Adipose tissue (tissue), 3 donors: ENCODE measurements around the gene STYXL2. TPM values are rescaled to one million over a fixed set of nuclear protein-coding genes. Genes with fewer than 3 reads are reported as not detected.

Experiments used
- H3K27ac ChIP-seq: one replicate; pipeline ENCODE4 v1.5.1; 2013; ENCODE audit warnings: low read depth, low read length
- WGBS, 3 donors: extraction: QIAGEN DNeasy Blood & Tissue Kit; methylation state at CpG; one replicate each; pipeline ENCODE4 v1.1.7; 2013; 5-methylcytosine and 5-hydroxymethylcytosine counted together
- polyA plus RNA-seq, 3 donors: library from polyadenylated mRNA; stranded (reverse); fragments of 200-250 nt; gene quantifications; one replicate each; pipeline ENCODE4 v1.2.3, GENCODE V29; 2013
- donor health status: healthy with polysubstance abuse.
- donor health status: Bipolar disorder and iron deficiency.
- donor health status: healthy.

Gene STYXL2
- polyA plus RNA-seq, 3 donors: 0.01 to 0.11 (median 0.04) TPM

DNA sequence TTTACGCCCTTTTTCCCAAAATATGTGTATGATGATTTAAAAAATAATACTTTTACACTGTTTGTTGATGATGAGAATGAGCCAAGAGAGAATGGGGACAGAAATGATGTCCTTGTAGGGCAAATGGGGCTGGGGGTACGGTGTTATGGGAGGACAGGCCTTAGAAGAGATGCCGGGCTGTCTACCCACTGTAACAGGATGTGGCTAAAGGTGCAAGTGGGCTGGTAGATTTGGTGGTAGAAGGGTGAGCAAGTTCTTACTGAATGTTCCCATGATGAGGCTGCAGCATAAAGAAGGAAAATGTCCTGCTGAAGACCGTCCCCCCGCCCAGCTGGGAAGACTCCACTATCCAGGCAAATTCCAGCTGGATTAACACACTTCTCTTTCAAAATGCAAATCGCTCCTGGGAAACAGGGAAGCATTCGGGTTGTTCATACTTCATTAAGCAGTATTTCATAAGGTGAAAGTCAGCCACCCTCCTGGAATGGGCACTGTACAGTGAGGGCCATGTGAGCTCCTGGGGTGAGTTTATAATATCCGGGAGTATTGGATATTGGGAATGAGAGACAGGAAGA, 17.7 kb upstream of the STYXL2 start:
- 76 to 86% (median 76%) methylated on average over 8 of the region's 8 CpGs for WGBS, 3 donors
- no peak overlapping the region for H3K27ac ChIP-seq

DNA sequence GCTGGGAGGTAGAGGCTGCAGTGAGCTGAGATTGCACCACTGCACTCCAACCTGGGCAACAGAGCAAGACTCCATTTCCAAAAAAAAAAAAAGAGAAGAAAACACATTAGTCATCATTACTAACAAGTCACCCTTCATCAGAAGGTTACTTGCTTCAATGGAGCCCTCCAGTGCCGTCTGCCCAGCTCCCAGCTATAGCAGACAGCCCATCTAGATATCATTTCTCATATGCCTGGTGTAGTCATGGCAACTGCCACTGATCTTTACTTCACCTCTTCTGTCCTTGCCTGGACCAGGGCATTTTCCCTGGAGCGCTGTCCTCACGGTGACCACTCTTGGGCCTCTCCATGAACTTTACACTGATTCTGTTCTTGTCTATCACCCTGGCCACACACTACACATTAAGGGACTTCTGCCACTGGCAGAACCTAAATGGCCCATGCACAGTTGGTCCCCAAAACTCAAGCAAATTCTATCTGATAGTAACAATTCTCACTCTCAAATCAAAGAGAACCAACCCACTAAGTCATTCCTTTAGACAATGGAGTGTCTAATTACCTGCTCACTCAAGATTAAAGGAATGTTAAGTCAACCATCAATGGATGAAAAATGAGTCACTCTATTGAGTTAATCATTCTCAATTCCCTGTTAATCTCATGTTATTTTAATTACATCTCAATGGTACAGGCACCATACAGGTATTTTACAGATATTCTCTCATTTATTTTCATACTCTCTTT, 16.6 kb upstream of the STYXL2 start:
- WGBS, 3 donors: 67 to 91% (median 84%) methylated on average over 3 of the region's 3 CpGs
- H3K27ac ChIP-seq: no peak overlapping the region

DNA sequence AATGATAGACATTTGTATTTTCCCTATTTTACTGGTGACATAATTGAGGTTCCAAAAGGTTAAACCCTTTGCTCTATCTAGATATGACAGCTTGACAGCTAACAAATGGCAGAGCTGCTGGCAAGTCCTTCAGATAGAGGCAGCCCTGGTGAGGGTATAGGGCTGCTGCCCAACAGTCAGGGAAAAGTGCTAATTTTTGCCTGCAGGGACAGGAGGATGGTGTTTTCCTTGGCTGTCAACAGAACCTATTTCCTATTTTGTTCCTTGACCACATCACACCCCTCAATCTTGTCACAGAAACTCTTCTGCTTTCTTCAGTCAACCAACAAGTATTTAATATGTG, 16.0 kb upstream of the STYXL2 start:
- H3K27ac ChIP-seq: no peak overlapping the region

DNA sequence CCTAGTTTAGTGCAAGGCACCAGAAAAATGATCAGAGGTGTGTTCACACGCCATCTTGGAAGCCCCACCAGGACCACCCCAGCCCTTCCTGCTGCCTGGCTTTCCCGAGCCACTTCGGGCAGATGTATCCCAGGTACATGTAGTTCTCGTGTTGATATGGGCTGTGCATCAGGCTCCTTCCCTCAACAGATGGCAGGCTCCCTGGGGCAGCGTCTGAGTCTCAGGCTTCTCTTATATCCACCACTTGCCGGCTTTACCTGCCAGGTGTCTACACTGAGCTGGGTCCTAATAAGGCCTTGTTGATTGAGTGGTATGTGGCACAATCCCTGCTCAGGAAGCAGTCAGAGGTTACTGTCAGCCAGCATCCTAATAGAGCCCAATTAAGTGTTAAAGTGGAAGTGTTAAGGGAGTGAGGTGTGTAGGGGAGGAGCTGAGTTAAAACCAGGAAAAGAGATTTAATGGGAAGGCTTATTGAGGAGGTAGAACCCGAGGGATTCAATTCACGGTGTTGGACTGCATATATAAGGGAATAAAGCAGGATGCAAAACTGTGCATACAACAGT, 12.2 kb upstream of the STYXL2 start:
- H3K27ac ChIP-seq: no peak overlapping the region
- 74 to 87% (median 82%) methylated on average over 8 of the region's 8 CpGs for WGBS, 3 donors

DNA sequence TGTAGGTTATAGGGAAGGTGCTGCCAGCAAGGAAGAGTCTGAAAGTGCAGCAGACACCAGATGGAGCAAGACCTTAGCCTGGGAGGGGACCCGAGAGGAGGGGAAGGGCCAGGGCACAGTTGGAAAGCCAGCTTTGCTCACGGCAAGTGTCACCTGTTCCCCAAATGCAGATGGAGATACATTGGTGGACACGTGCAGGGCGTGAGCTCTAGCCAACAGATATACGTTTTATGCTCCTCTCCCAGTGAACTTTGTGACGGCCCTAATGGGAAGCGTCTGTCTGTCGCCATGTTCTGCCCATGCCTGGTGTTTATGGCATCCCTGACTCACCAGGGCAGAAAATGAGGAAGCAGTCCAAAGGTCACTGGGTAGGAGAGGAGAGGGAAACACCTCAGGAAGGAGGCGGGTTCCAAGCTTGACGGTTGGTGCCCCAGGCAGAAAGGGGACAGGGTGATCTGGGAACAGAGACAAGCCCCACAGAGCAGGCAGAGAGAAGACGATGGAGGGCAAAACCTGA, 11.3 kb upstream of the STYXL2 start:
- no peak overlapping the region for H3K27ac ChIP-seq
- 56 to 57% (median 57%) methylated on average over 11 of the region's 11 CpGs for WGBS, 3 donors

DNA sequence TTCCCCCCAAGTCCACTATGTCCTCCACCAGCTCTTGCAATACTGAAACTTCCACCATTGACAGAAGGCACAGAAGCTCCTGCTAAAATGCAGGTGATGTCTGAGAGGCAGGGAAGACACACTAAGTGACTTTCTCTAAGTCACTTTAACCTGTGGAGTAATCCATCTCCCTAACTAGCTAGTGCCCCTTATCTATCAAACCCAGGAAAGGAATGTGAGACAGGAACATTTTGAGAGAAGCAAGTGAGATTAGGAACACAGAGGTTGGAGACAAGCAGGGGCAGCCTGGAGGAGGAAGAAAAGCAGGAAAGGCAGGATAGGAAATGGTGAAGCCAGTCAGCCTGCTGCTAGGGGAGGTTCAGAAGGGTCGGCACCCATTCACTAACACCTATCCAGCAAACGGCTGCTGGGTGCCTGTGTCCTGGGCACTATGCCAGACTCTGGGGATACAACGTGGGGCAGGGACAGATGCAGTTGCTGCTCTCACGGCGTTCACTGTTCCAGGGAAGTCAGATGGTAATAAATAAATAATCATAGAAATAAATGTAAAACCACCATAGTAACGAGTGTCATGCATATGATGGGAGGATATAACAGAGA, 10.7 kb upstream of the STYXL2 start:
- 35 to 43% (median 36%) methylated on average over 6 of the region's 6 CpGs for WGBS, 3 donors
- no peak overlapping the region for H3K27ac ChIP-seq

DNA sequence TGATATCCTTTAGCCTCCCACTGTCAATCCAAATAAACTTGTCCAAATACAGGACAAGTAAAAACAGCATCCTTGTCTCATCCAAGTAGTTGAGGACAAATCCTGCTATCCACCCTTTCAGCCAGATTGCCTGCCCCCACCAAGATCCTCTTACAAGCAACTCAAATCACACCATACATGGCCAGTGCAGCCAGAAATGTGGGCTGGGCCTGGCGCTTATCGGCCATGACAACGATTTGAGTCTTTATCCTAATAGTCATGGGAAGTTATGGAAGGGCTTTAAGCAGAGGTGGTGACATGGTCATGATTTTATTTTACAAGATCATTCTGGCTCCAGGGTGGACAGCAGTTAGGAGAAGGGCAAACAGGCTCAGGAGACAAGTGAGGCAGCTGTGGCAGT, 10.0 kb upstream of the STYXL2 start:
- WGBS, 3 donors: 82 to 96% (median 86%) methylated on average over 3 of the region's 3 CpGs
- H3K27ac ChIP-seq: no peak overlapping the region

DNA sequence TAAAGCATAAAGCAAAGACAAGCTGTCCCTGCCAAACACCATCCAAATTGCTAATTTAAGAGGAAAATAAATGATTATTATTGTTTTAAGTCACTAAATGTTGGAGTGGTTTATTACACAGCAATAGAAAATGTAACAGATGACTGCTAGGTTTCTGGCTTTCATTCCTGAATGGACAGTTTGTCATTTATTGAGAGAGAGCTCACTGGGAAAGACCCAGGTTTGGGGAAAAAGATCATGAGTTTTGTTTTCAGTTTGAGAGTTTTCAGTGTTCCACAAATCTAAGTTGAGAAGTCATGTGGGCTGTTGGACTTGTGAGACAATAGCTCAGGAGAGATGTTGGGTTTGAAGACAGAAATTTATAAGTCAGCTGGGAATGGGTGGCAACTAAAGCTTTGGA, 9.1 kb upstream of the STYXL2 start:
- H3K27ac ChIP-seq: no peak overlapping the region

DNA sequence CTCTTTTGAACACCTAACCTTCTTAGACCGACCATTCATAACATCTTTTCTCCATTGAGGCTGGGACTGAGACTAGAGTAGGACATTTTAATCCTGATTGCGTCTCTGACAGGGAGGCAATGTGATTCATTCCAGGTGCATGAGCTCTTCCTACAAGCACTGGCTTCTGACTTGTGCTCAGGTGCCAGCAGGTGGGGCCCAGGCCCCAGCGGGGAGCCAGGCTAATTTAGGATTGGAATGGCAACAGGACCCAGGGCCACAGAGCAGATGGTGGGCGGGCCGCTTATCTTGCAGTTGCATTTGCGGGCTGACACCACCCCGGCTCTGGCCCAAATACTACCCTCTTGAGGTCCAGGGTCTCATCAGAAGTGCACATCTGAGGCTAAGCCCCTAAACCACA, 7.8 kb upstream of the STYXL2 start:
- no peak overlapping the region for H3K27ac ChIP-seq
- WGBS, 3 donors: 87 to 97% (median 91%) methylated on average over 7 of the region's 7 CpGs

DNA sequence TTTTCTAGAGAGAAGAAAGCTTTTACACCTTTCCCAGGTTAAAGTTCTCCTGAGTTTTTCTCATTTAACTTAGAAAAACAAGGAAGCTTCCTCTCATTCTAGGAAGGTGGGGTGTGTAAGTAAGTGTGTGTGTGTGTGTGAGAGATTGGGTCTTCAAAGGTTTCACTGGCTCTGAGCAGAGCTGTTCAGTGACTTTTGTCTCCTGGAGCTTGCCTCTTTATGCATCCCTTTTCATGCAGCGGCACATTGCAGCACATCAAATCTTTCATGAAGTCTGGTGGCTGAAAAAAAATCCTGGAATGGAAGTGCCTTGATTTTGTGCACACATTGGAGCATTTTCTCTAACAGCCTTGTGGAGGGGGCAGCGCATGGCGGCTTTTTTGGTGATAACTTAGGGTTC, 7.1 kb upstream of the STYXL2 start:
- 52 to 93% (median 88%) methylated on average over 3 of the region's 3 CpGs for WGBS, 3 donors

DNA sequence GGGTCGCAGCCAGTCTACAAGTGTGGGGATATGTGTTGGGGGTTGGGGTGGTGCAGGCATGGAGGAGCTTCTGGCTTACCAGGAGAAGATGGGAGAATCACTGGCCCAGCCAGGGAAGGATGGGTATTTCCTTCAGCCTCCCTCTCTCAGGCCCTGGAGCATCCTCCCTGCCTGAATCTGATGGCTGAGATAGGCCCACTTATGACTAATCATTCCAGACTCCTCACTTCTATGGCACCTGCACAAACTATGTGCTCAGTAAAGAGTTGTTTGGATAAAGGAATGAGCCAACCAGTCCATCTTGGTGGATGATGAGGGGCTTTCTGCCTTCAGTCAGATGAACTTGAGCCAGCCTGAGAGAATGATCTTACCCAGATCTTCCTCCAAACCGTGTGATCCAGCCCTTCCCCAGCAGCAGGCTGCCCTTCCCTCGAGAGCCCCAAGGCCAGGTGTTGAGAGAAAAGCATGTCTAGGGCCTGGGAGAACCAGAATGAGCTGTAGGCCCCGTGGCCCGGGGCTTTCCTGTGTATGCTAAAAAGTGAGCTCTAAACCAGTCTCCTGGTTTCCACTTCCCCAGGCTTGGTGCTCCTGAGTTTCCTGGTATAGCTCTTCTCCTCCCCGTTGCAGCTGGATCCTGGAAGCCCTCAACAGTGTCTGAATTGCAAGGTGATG, 5.0 kb upstream of the STYXL2 start:
- no peak overlapping the region for H3K27ac ChIP-seq
- 74 to 82% (median 81%) methylated on average over 6 of the region's 6 CpGs for WGBS, 3 donors

More for the DNA sequence above, 7.1 kb upstream of the STYXL2 start:
- no peak overlapping the region for H3K27ac ChIP-seq

DNA sequence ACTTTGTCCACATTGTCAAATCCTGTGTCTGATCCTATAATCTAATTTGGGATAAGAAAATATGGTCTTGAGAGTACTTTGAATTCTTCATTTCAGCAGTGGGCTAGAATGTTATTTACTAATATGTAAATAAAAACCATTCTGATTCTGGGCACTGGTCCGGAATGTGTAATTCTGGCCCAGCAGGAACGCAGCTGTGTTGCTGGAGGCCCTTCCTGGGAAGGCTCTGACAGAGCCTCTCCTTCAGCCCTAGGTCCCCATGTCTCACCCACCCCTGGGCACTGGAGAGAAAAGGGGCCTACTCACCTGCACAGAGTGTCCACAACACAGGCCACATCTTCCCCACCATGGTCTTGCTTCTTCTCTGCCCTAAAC, 3.9 kb upstream of the STYXL2 start:
- WGBS, 3 donors: 57 to 88% (median 74%) methylated on average over 2 of the region's 2 CpGs
- H3K27ac ChIP-seq: no peak overlapping the region

DNA sequence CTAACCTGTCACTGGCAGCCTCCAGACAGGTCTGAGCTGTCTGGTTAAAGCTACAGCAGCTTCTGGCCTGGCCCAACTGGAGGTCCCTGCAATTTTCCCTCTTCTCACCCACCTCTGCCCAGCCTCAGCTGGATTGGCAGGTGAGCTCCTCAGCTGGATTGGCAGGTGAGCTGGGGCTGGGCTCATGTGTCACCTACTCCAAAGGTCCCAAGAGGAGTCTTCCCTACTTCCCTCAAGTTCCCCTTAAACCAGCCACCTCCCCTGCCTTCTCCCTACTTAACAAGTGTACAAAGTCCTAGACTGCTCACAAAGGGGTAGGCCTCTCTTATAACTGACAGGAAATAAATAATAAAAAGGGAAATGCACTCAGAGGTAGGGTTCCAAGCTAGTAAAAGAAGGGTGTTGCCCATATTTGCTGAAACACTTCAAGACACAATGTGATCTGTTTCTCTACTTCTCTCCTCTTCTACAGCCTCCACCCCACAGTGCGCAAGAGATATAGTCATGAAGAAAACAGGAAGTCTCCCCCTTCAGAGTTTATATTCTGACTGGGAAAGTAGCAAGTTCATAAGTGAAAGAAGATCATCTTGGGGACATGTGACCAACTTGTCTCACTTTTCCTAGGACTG, 3.4 kb upstream of the STYXL2 start, which contains the start of gene GPA33:
GPA33 (minus strand) TSS at position 64 of the 629 bp plus-strand sequence. CDS start 90 bp downstream, outside the sequence.
- no peak within 1 kb of the TSS for H3K27ac ChIP-seq
- 44 to 79% (median 50%) methylated on average over 1 of the region's 1 CpG for WGBS, 3 donors

DNA sequence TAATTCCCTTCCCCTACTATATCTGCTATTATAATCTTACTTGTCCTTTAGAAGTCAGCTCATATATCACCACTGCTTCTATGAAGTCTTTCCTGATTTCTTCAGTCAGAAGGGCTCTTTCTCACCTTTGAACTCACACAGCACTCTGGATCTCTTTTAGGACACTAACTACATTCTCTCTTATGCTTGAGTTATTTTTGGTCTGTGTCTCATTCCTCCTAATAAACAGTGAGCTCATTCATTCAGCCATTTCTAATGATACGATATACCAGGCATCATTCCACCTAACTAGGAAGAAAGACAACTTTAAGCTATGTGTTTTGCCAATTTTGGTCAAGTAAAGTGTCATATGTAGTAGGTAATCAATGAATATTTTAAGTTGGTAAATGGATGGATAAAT, 1.2 kb upstream of the STYXL2 start:
- 83 to 91% (median 85%) methylated on average over 1 of the region's 1 CpG for WGBS, 3 donors
- no peak overlapping the region for H3K27ac ChIP-seq

DNA sequence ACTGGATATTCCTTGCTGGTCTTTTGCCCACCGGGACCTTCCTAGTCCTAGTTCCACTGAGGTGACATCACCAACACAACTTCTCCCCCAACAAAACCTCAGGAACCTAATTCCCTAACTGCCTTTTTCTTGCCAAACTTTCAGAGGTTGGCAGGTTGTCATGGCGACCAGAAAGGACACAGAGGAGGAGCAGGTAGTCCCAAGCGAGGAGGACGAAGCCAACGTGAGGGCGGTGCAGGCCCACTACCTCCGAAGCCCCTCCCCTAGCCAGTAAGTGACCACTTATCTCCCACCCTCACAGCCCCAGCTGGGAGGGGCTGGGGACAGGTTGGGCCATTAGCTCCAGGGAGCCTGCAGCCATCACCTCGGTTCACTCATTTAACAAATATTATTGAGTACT, 815 bp downstream of the STYXL2 start:
- no peak overlapping the region for H3K27ac ChIP-seq
- WGBS, 3 donors: 73 to 89% (median 89%) methylated on average over 8 of the region's 8 CpGs

DNA sequence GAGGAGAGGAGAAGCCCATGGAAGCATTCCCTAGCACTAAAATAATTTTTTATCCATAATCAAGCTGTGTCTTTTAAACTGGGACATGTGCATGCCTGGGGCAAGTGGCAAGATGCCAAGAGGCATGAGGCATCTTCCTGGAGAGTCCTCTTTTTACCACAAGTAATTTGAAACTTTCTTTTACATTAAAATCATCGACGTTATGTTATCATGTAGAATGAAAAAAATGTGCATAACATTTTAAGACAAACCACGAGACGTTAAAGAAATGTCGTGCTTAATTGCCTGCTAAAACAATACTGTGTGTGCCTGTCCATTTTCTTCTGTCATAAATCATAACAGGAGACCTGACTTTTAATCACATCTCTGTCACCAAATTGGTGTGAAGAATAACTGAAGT, 1.5 kb downstream of the STYXL2 start:
- H3K27ac ChIP-seq: no peak overlapping the region
- WGBS, 3 donors: 14 to 61% (median 32%) methylated on average over 5 of the region's 5 CpGs

DNA sequence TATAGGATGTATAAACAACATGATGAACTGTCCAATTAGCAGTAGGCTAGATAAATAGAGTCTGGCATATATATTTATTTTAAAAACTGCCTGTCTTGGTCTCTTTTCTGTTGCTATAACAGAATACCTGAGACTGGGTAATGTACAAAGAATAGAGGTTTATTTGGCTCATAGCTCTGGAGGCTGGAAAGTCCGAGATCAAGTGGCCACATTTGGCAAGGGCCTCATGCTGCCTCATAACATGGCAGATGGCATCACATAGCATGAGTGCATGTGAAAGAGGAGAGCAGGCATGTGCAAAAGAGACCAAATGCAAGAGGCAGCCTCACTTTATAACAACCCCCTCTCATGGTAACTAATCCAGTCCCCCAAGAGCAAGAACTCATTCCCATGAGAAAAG, 6.0 kb downstream of the STYXL2 start:
- WGBS, 3 donors: 83 to 91% (median 88%) methylated on average over 1 of the region's 1 CpG
- H3K27ac ChIP-seq: no peak overlapping the region

DNA sequence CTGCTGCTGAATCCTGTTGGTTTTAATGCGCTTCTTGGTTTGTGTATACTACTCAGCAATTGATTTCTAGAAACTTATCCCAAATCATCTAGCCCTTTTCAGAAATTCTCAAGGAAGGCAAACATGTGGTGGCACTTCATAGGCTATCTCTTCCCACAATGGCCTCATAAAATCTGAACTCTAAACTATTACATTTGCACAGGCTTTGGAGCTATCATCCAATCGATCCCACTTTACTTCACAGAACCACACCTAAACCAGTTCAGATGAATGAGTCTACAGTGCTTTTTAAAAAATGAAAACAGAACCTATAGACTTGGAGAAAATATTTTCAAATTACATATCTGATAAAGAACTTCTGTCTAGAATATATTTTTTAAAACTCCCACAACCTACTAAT, 6.9 kb downstream of the STYXL2 start:
- H3K27ac ChIP-seq: no peak overlapping the region
- WGBS, 3 donors: 73 to 97% (median 85%) methylated on average over 2 of the region's 2 CpGs

DNA sequence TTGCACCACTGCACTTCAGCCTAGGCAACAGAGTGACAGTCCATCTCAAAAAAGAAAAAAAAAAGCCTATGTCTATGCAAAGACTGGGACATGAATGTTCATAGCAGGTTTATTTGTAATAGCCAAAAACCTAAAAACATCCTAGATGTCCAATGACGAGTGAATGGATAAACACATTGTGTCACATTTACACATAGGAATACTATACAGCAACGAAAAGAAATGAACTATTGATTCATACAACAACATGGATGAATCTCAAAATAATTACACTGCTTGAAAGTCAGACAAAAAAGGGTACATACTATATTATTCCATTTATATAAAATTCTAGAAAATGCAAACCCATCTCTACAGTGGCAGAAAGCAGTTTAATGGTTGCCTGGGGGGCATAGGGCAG, 7.9 kb downstream of the STYXL2 start:
- 74 to 94% (median 93%) methylated on average over 2 of the region's 2 CpGs for WGBS, 3 donors
- H3K27ac ChIP-seq: no peak overlapping the region
